ENCODE results near the gene CELSR1. TPM values are rescaled to one million over a fixed set of nuclear protein-coding genes. Genes with fewer than 3 reads are reported as not detected.

The CELSR1 gene
- total and polyA plus RNA-seq, 2 of the 13 experiments (the other 11 are each of a cell fraction or from before 2014, with no cell fraction given), result 0.78 to 1.8 TPM

DNA sequence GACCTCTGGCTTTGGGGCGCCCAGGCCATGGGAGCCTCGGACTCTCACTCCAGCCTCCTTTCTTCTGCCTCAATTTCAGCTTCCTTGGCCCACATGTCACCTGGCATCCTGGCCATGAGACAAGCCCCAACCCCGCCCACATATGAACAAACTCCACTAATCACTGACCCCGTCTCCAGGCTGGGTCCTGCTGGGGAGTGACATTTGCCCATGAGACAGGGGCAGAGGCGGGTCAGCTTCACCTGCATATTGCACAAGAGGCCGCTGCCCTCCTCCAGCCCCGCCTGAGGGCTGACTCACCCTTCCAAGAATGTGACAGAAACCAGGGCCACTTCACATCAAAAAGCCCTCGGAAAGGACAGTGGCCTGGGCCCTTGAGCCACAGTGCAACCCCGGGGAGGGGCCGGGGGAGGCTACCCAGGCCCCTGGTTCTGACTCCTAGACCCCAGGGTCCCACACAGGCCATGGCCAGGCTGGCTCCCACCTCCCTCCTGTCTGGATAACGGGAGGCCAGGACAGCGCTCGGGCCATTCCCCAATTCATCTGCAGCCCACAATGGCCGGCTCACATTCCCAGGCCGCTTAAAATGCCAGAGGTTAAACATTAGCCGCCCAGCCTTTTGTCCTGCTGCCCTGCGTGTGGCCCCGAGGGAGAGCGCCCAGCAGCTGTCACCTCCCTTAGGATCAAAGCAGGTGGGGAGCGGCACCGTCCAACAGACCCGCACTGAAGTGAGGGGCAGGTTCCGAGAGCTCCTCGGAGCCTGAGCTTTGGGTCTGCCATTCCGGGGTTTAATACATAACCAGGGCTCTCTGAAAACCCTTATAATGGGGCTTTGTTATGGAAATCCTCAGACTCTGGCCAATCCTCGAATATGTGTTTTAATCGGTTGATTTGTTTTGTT lies 159.6 kb downstream of the CELSR1 start (continued):
- TF ChIP-seq ZNF788 (CRISPR knock-in tag; IDR thresholded peaks at IDR 0.05; ENCODE audit: borderline replicate concordance) (peak; percentile 93; the same call in 1 of the 2 replicates), PHF5A (CRISPR knock-in tag; IDR thresholded peaks at IDR 0.05; ENCODE audit: low read depth, unreplicated experiment) (peak; percentile 36), BRD4 (CRISPR knock-in tag; IDR thresholded peaks at IDR 0.05) (no peak), ATF2 (CRISPR knock-in tag; IDR thresholded peaks at IDR 0.05) (peak; percentile 87), SALL1 (CRISPR knock-in tag; IDR thresholded peaks at IDR 0.05) (peak; percentile 83), SYNCRIP (IDR thresholded peaks at IDR 0.05; ENCODE audit: insufficient read depth, low read depth, low read length) (no peak), ZKSCAN1 (IDR thresholded peaks at IDR 0.05; ENCODE audit: low read length) (no peak), HDAC1 (CRISPR knock-in tag; IDR thresholded peaks at IDR 0.05) (peak; percentile 91), CHD4 (IDR thresholded peaks at IDR 0.05; ENCODE audit: borderline replicate concordance, low read length) (no peak; the same call in 1 of the 2 replicates), JUN (CRISPR knock-in tag; IDR thresholded peaks at IDR 0.05) (peak; percentile 98), ZNF572 (CRISPR knock-in tag; IDR thresholded peaks at IDR 0.05) (no peak), NR2F2 (IDR thresholded peaks at IDR 0.05; ENCODE audit: borderline replicate concordance, low read depth) (peak; percentile 67; the same call in 1 of the 2 replicates), NBN (conservative IDR thresholded peaks at IDR 0.05) (no peak), REXO4 (CRISPR knock-in tag; IDR thresholded peaks at IDR 0.05; ENCODE audit: borderline replicate concordance) (no peak), RXRA (CRISPR knock-in tag; IDR thresholded peaks at IDR 0.05) (peak; percentile 99), SRSF4 (IDR thresholded peaks at IDR 0.05; ENCODE audit: low read depth, low read length, poor library complexity, severe bottlenecking) (no peak), NKX3-1 (CRISPR knock-in tag; IDR thresholded peaks at IDR 0.05) (peak; percentile 64; the same call in 1 of the 2 replicates), CHCHD3 (CRISPR knock-in tag; IDR thresholded peaks at IDR 0.05) (no peak), SMYD3 (CRISPR knock-in tag; IDR thresholded peaks at IDR 0.05) (0 out of 2 replicates have a peak, but pooled peaks have one; percentile 42)
- TF ChIP-seq, protein P1, sequence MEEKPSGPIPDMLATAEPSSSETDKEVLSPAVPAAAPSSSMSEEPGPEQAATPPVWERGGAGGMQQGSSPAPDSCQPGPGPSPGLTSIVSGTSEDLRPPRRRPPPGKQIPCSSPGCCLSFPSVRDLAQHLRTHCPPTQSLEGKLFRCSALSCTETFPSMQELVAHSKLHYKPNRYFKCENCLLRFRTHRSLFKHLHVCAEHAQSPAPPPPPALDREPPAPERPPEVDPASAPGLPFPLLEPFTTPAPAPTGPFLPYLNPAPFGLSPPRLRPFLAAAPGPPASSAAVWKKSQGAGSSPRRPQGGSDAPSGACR (CRISPR knock-in tag; IDR thresholded peaks at IDR 0.05), result 0 out of 2 replicates have a peak, but pooled peaks have one; percentile 57
- TF ChIP-seq, protein P2, sequence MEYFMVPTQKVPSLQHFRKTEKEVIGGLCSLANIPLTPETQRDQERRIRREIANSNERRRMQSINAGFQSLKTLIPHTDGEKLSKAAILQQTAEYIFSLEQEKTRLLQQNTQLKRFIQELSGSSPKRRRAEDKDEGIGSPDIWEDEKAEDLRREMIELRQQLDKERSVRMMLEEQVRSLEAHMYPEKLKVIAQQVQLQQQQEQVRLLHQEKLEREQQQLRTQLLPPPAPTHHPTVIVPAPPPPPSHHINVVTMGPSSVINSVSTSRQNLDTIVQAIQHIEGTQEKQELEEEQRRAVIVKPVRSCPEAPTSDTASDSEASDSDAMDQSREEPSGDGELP (IDR thresholded peaks at IDR 0.05; ENCODE audit: borderline replicate concordance, low read depth), result peak; percentile 84
- TF ChIP-seq, protein P3, sequence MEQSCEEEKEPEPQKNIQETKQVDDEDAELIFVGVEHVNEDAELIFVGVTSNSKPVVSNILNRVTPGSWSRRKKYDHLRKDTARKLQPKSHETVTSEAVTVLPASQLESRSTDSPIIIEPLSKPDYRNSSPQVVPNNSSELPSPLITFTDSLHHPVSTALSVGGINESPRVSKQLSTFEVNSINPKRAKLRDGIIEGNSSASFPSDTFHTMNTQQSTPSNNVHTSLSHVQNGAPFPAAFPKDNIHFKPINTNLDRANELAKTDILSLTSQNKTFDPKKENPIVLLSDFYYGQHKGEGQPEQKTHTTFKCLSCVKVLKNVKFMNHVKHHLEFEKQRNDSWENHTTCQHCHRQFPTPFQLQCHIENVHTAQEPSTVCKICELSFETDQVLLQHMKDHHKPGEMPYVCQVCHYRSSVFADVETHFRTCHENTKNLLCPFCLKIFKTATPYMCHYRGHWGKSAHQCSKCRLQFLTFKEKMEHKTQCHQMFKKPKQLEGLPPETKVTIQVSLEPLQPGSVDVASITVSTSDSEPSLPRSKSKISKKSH (CRISPR knock-in tag; IDR thresholded peaks at IDR 0.05; ENCODE audit: borderline replicate concordance), result no peak
- TF ChIP-seq, protein P4, sequence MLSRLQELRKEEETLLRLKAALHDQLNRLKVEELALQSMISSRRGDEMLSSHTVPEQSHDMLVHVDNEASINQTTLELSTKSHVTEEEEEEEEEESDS (CRISPR knock-in tag; IDR thresholded peaks at IDR 0.05; ENCODE audit: borderline replicate concordance), result 0 out of 2 replicates have a peak, but pooled peaks have one; percentile 46
- TF ChIP-seq, protein P5, sequence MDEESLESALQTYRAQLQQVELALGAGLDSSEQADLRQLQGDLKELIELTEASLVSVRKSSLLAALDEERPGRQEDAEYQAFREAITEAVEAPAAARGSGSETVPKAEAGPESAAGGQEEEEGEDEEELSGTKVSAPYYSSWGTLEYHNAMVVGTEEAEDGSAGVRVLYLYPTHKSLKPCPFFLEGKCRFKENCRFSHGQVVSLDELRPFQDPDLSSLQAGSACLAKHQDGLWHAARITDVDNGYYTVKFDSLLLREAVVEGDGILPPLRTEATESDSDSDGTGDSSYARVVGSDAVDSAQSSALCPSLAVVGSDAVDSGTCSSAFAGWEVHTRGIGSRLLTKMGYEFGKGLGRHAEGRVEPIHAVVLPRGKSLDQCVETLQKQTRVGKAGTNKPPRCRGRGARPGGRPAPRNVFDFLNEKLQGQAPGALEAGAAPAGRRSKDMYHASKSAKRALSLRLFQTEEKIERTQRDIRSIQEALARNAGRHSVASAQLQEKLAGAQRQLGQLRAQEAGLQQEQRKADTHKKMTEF (CRISPR knock-in tag; IDR thresholded peaks at IDR 0.05), result peak; percentile 97
